Measurements from ENCODE around the gene MAD1L1. TPM values are rescaled to one million over a fixed set of nuclear protein-coding genes. Genes with fewer than 3 reads are reported as not detected.

Gene MAD1L1
- total RNA-seq, 1 donor from 2014 or later = 112 TPM

GRCh38 chr7:2096692-2097387, 135.9 kb downstream of the MAD1L1 start:
- intact Hi-C loops (cut with micrococcal nuclease) = no loop called here

DNA sequence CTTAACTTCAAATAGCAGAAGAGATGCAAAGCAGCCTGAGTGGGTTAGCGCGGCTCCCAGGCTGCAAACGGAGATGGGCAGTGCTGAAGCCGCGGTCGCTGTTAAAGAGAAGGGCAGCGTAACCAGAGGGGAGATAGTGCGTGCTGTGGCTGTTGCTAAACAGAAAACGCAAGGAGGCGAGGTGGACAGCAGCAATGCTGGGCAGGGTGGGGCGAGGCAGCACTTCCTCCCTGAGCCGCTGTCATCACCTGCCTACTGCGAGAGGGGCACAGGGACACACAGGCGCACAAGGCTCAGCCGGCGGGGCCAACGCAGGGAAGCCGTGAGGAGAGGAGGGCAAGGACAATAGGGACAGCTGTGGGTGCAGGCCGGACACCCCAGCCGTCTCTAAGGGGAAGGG, 137.3 kb downstream of the MAD1L1 start:
- intact Hi-C loops (cut with micrococcal nuclease) = no loop called here

GRCh38 chr7:2094454-2095045, 138.2 kb downstream of the MAD1L1 start:
- intact Hi-C loops (cut with micrococcal nuclease) = no loop called here

DNA sequence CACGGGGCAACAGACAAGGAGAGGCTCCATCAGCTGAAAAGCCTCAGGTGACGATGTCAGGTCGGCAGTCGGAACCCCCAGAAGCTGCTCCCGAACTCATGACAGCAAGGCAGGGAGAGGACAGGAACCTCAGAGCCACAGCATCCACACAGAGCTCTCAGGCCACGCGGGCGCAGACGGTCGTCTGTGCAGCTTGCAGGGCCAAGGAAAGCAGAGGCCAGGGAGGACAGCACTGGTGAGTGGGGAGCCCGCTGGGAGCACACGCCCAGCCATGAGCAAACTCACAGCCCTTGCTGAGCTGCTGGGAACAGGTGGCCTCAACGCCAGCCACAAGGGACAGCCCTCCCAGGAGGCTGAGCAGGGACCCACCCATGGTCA, 138.9 kb downstream of the MAD1L1 start:
- intact Hi-C loops (cut with micrococcal nuclease) = no loop called here

DNA sequence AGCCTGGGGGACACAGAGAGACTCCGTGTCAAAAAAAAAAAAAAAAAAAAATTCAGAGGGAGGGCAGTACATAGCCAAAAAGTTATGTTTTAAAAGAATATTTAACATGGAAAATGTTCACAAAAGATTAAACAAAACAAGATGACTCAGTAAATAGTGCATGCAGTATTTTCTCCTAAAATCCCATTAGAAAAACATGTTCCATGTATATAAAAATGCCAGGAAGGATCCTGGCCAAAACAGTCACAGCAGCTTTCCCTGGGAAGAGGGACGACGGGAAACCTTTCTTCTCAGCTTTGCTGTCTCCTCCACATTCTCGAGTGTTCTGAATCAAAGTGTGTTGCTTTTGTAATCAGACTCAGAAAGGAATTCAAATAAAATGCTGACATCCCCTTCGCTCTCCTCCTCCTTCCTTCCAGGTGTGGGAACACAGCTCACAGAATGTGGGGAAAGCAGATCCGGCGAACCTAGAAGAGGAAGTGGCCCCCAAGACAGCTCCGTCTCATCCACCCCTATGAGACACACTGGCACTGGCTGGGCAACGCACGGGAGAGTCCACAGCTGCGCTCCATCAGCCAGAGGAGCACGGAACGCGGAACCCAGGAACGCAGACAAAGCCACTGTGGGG, 139.4 kb downstream of the MAD1L1 start:
- intact Hi-C loops (cut with micrococcal nuclease) = no loop called here

DNA sequence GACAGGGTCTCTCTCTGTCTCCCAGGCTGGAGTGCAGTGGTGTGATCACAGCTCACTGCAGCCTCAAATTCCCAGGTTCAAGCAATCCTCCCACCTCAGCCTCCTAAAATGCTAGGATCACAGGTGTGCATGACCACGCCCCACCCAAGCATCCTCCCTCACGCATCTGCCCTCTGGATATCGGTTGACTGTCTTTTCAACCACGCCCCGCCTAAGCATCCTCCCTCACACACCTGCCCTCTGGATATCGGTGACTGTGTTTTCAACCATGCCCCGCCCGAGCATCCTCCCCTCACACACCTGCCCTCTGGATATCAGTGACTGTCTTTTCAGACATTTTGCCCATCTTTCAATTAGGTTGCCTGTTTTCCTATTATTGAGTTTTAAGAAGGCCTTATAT, 140.5 kb downstream of the MAD1L1 start:
- intact Hi-C loops (cut with micrococcal nuclease) = no loop called here

DNA sequence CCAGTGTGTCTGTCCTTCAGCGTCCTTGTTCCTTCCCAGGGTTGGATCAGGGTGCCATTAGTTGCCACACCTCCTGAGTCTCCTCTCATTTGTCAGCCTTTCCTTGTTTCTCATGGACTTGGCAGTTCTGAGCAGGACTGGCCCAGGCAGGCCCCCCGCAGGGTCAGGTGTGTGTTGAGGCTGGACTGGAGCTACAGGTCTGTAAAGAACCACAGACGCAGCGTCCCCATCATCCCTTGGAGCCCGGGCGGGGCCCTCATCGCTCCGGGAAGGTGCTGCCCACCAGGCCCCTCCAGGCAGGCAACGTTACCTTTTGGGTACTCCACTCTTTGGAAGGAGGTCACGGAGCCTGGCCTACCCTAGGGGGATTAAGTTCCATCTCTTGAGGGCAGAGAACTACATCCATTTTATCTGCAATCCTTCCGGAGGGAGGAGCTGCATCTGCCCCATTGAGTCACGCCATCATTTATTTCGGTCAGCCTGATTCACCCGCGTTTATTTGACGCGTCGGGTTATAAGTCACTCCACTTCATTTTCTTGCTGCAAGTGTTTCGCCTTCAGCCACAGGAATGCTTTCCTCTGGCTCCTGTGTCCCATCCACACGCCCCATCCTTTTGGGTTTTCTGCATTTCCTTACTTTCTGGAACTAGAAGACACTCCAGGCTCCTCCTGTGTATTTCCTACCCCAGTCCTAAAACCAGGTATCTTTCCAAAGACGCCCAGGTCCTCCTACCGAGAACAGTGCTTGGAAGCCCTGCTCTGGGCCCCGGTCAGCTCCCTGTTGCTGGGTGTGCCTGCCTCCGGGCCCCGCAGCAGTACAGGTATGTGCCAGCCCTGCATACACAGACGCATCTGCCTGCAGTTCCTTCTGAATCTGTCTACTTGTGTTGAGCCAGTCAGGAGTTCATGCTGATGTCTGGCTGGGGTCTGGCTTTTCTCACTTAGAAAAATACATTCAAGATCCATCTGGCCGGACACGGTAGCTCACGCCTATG, 141.9 kb downstream of the MAD1L1 start:
- intact Hi-C loops (cut with micrococcal nuclease) = no loop called here

DNA sequence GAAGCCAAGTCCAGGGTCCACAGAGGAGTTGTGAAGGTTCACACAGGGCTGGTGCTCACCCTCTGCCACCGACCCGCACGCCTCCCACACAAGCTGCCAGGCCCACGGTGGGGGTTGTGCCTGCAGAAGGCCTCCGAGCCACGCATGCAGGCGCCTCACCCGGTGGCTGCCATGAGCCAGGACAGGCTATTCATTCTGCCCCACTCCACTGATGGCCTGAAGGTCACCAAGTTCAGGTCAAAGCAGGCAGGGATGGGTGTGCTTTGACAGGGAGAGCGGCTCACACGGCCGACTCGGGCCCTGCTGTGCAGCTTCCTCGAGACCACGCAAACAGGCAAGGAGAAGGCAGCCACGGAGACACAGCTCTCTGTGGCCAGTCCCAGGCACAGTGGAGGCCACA, 143.9 kb downstream of the MAD1L1 start:
- intact Hi-C loops (cut with micrococcal nuclease) = no loop called here

DNA sequence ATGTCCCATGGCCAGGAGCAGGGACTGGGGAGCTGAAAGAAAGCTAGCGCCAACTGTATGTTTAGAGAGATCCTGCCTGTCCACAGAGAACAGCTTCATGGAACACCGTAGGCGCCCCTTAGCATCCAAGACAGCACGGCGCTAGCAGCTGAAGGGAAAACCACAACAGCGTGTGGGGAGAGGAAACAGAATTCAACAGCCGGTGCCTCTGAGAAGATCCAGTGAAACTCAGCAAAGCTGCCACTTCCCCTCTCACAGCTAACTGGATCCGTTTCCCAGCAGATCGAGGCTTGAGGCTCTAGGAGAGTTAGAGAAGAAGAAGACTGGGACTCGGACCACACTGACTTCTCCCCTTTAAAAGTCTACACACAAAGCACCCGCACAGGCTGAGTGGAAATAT, 145.0 kb downstream of the MAD1L1 start:
- intact Hi-C loops (cut with micrococcal nuclease) = no loop called here

GRCh38 chr7:2086229-2086628, 146.5 kb downstream of the MAD1L1 start:
- intact Hi-C loops (cut with micrococcal nuclease) = no loop called here

GRCh38 chr7:2085804-2086203, 146.9 kb downstream of the MAD1L1 start:
- intact Hi-C loops (cut with micrococcal nuclease) = no loop called here

DNA sequence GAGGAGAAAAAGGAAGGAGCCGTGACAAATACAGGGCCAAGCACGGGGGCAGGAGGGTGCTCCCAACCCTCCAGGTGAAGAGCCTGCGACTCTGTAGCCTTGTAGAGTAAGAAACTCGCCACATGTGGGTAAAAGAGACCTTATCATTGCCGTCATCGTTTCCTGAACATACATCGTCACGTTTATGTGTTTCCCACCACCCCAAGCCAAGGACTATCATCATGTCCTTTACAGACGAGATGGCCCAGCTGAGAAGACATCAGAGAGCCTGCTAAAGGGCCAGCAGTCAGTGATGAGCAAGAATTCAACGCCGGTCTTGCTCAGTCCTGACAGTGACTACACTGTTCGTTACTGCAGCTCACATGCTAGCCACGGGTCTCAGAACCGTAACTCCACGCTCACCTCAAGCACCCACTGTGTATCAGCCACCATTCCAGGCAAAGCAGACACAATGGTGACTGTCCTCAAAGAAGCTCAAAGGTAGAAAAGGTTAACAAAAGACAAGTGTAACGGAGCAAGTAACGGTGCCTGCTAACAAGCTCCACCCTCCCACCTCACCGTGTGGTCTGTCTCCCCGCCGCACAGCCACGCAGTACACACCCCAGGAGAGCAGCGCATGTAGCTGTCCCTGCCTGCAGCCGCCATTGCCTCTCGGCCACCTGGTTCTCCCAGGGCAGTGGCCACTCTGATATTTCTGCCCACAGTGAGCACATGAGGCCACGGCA, 147.8 kb downstream of the MAD1L1 start:
- intact Hi-C loops (cut with micrococcal nuclease) = no loop called here

DNA sequence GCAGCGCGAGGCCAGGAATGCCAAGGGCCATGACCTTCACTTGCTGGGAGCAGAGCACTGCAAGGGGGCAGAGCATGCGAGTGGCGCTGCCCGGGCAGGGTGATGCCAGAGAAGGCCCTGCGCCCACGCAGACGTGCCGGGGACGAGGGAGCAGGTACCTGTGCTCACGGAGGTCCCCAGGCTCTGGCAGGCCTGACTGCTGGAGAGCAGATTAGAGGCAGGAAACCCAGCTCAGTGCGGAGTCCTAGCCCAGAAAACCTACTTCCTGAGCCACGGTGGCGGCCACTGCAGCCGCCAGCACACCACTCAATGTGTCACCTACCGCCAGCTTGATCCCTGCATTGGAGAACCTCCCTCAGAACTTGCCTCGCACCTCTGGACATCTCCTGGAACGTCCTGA, 148.4 kb downstream of the MAD1L1 start:
- intact Hi-C loops (cut with micrococcal nuclease) = no loop called here

- intact Hi-C loops (cut with micrococcal nuclease) = no loop called here
These were observed 149.4 kb downstream of the MAD1L1 start for GRCh38 chr7:2083362-2083761.

GRCh38 chr7:2082139-2082998, 150.4 kb downstream of the MAD1L1 start:
- intact Hi-C loops (cut with micrococcal nuclease) = no loop called here

GRCh38 chr7:2081526-2082135, 151.1 kb downstream of the MAD1L1 start:
- intact Hi-C loops (cut with micrococcal nuclease) = no loop called here

DNA sequence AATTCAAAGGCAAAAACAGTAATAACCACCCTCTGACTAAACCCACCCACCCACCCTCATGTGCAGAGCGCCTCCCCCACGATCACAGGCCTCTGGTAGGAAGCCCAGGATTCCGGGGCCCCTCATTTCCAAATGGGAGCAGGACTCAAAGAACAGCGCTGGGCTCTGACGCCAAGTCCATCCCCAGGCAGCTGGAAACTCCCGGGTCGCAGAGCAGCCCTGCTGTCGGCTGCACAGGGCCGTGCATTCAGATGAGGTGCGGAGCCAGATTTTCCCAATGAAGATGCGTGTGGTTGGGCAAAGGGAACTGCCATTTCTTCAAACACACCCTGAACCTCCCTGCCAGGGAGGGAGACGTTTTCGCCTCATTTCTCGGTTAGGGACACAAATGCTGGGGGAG, 152.3 kb downstream of the MAD1L1 start:
- intact Hi-C loops (cut with micrococcal nuclease) = no loop called here

DNA sequence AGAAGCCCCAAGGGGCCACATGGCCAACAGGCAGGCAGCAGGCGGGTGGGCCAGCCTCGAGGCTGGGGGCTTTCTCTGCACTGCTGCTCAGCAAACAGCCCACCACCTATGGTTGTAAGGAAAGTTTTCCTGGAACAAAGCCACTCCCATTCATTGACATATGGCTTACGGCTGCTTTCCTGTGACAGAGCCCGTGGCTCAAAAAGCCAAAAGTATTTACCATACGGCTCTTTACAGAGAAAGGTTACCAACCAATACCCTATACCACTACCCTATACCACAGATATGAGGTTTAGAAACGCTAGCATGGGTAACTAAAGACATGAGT, 152.7 kb downstream of the MAD1L1 start:
- intact Hi-C loops (cut with micrococcal nuclease) = no loop called here

DNA sequence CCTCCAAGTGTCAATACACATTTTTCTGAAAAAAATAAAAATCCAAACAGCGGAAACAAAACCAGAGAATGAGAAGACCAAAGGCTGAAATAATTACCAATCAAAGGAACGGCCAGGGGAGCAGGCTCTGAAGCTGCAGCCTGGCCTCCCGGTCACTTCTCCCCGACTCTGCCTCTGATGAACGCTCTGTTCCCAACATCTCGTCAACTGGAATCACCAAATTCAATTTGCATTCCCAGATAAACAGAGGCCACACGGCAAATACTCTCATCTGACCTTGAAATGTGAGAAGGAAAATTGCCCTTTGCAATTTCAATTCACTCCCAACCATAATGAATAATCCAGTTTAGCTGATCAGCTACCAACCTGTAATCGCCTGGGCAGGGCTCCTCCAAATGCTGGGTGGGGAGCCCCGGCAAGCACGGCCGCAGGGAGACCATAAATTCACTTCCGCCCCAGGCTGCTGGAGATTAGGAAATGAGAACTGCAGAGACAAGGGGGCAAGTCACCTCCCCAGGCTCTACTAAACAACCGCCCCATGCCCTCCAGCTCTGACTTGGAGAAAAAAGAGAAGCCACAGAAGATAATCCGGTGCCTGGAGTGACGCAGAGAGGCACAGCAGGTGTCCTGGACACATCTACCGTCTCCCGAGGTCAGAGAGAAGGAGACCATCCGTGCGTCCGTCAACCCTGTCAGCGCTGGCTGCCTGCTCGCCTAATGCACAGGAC, 153.2 kb downstream of the MAD1L1 start:
- intact Hi-C loops (cut with micrococcal nuclease) = no loop called here

All from T-helper 1 cell treated with Interleukin-12 subunit alpha and Interleukin-12 subunit beta and Interleukin-4 antibody, amounts not matched to agents 30 ng/mL and 1 ng/mL, for 36 hours (primary cell).